ENCODE measurements around the gene PCDHGB2. TPM values are rescaled to one million over a fixed set of nuclear protein-coding genes. Genes with fewer than 3 reads are reported as not detected.

The PCDHGB2 gene
- total and polyA plus RNA-seq, 2 experiments from 2014 or later, result 1.2 to 5.8 TPM

GRCh38 chr5:141411575-141411974 is 51.8 kb downstream of the PCDHGB2 start (continued):
- TF ChIP-seq, protein P1, sequence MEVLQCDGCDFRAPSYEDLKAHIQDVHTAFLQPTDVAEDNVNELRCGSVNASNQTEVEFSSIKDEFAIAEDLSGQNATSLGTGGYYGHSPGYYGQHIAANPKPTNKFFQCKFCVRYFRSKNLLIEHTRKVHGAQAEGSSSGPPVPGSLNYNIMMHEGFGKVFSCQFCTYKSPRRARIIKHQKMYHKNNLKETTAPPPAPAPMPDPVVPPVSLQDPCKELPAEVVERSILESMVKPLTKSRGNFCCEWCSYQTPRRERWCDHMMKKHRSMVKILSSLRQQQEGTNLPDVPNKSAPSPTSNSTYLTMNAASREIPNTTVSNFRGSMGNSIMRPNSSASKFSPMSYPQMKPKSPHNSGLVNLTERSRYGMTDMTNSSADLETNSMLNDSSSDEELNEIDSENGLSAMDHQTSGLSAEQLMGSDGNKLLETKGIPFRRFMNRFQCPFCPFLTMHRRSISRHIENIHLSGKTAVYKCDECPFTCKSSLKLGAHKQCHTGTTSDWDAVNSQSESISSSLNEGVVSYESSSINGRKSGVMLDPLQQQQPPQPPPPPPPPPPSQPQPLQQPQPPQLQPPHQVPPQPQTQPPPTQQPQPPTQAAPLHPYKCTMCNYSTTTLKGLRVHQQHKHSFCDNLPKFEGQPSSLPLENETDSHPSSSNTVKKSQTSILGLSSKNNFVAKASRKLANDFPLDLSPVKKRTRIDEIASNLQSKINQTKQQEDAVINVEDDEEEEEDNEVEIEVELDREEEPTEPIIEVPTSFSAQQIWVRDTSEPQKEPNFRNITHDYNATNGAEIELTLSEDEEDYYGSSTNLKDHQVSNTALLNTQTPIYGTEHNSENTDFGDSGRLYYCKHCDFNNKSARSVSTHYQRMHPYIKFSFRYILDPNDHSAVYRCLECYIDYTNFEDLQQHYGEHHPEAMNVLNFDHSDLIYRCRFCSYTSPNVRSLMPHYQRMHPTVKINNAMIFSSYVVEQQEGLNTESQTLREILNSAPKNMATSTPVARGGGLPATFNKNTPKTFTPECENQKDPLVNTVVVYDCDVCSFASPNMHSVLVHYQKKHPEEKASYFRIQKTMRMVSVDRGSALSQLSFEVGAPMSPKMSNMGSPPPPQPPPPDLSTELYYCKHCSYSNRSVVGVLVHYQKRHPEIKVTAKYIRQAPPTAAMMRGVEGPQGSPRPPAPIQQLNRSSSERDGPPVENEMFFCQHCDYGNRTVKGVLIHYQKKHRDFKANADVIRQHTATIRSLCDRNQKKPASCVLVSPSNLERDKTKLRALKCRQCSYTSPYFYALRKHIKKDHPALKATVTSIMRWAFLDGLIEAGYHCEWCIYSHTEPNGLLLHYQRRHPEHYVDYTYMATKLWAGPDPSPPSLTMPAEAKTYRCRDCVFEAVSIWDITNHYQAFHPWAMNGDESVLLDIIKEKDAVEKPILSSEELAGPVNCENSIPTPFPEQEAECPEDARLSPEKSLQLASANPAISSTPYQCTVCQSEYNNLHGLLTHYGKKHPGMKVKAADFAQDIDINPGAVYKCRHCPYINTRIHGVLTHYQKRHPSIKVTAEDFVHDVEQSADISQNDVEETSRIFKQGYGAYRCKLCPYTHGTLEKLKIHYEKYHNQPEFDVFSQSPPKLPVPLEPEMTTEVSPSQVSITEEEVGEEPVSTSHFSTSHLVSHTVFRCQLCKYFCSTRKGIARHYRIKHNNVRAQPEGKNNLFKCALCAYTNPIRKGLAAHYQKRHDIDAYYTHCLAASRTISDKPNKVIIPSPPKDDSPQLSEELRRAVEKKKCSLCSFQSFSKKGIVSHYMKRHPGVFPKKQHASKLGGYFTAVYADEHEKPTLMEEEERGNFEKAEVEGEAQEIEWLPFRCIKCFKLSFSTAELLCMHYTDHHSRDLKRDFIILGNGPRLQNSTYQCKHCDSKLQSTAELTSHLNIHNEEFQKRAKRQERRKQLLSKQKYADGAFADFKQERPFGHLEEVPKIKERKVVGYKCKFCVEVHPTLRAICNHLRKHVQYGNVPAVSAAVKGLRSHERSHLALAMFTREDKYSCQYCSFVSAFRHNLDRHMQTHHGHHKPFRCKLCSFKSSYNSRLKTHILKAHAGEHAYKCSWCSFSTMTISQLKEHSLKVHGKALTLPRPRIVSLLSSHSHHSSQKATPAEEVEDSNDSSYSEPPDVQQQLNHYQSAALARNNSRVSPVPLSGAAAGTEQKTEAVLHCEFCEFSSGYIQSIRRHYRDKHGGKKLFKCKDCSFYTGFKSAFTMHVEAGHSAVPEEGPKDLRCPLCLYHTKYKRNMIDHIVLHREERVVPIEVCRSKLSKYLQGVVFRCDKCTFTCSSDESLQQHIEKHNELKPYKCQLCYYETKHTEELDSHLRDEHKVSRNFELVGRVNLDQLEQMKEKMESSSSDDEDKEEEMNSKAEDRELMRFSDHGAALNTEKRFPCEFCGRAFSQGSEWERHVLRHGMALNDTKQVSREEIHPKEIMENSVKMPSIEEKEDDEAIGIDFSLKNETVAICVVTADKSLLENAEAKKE (CRISPR knock-in tag; IDR thresholded peaks at IDR 0.05), result no peak
- no peak for TF ChIP-seq NANOG (IDR thresholded peaks at IDR 0.05; ENCODE audit: borderline replicate concordance)
- TF ChIP-seq EZH2 (IDR thresholded peaks at IDR 0.05; ENCODE audit: low read depth, unreplicated experiment), result no peak
- TF ChIP-seq ZNF114 (CRISPR knock-in tag; IDR thresholded peaks at IDR 0.05), result no peak
- TF ChIP-seq JUNB (IDR thresholded peaks at IDR 0.05; ENCODE audit: unreplicated experiment), result no peak
- TF ChIP-seq, protein P2, sequence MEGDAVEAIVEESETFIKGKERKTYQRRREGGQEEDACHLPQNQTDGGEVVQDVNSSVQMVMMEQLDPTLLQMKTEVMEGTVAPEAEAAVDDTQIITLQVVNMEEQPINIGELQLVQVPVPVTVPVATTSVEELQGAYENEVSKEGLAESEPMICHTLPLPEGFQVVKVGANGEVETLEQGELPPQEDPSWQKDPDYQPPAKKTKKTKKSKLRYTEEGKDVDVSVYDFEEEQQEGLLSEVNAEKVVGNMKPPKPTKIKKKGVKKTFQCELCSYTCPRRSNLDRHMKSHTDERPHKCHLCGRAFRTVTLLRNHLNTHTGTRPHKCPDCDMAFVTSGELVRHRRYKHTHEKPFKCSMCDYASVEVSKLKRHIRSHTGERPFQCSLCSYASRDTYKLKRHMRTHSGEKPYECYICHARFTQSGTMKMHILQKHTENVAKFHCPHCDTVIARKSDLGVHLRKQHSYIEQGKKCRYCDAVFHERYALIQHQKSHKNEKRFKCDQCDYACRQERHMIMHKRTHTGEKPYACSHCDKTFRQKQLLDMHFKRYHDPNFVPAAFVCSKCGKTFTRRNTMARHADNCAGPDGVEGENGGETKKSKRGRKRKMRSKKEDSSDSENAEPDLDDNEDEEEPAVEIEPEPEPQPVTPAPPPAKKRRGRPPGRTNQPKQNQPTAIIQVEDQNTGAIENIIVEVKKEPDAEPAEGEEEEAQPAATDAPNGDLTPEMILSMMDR (conservative IDR thresholded peaks at IDR 0.05; ENCODE audit: low read depth in 2 of 2), result no peak

Other genes starting within 250 kb of the PCDHGB2 start
Only the 30 nearest of the 36 such genes appear.
- 0.63 and 0.78 TPM in 2 replicates for gene PCDHB9, start 172.8 kb upstream of the PCDHGB2 start, total RNA-seq (2014; rRNA removed; shearing (Covaris generic))
- gene PCDHB9, start 172.8 kb upstream of the PCDHGB2 start, polyA plus RNA-seq (2016; fragmentation: Nextera tagmentation; extraction: Ambion mirVana), result 0.27 and 0.45 TPM in 2 replicates
- gene PCDHB10, start 167.6 kb upstream of the PCDHGB2 start, total RNA-seq (2014; rRNA removed; shearing (Covaris generic)), result 0.89 and 2.7 TPM in 2 replicates
- 1.6 and 1.7 TPM in 2 replicates for gene PCDHB10, start 167.6 kb upstream of the PCDHGB2 start, polyA plus RNA-seq (2016; fragmentation: Nextera tagmentation; extraction: Ambion mirVana)
- gene PCDHB11, start 160.4 kb upstream of the PCDHGB2 start, total RNA-seq (2014; rRNA removed; shearing (Covaris generic)), result 0.47 and 1.3 TPM in 2 replicates
- 0.19 and 0.33 TPM in 2 replicates for gene PCDHB11, start 160.4 kb upstream of the PCDHGB2 start, polyA plus RNA-seq (2016; fragmentation: Nextera tagmentation; extraction: Ambion mirVana)
- 3.7 and 4.3 TPM in 2 replicates for gene PCDHB12, start 151.3 kb upstream of the PCDHGB2 start, total RNA-seq (2014; rRNA removed; shearing (Covaris generic))
- gene PCDHB12, start 151.3 kb upstream of the PCDHGB2 start, polyA plus RNA-seq (2016; fragmentation: Nextera tagmentation; extraction: Ambion mirVana), result 0.80 and 1.3 TPM in 2 replicates
- gene PCDHB13, start 146.1 kb upstream of the PCDHGB2 start, total RNA-seq (2014; rRNA removed; shearing (Covaris generic)), result 2.4 and 3.5 TPM in 2 replicates
- 0.87 and 1.1 TPM in 2 replicates for gene PCDHB13, start 146.1 kb upstream of the PCDHGB2 start, polyA plus RNA-seq (2016; fragmentation: Nextera tagmentation; extraction: Ambion mirVana)
- gene PCDHB14, start 136.7 kb upstream of the PCDHGB2 start, total RNA-seq (2014; rRNA removed; shearing (Covaris generic)), result 3.2 and 4.1 TPM in 2 replicates
- gene PCDHB14, start 136.7 kb upstream of the PCDHGB2 start, polyA plus RNA-seq (2016; fragmentation: Nextera tagmentation; extraction: Ambion mirVana), result 0.71 and 0.83 TPM in 2 replicates
- 8.0 and 12.1 TPM in 2 replicates for gene PCDHB15, start 114.6 kb upstream of the PCDHGB2 start, total RNA-seq (2014; rRNA removed; shearing (Covaris generic))
- gene PCDHB15, start 114.6 kb upstream of the PCDHGB2 start, polyA plus RNA-seq (2016; fragmentation: Nextera tagmentation; extraction: Ambion mirVana), result 4.9 and 6.1 TPM in 2 replicates
- not detected in 2 replicates for gene SLC25A2, start 55.9 kb upstream of the PCDHGB2 start, total RNA-seq (2014; rRNA removed; shearing (Covaris generic))
- gene SLC25A2, start 55.9 kb upstream of the PCDHGB2 start, polyA plus RNA-seq (2016; fragmentation: Nextera tagmentation; extraction: Ambion mirVana), result not detected in 2 replicates
- gene TAF7, start 39.2 kb upstream of the PCDHGB2 start, total RNA-seq (2014; rRNA removed; shearing (Covaris generic)), result 92.0 and 107 TPM in 2 replicates
- gene TAF7, start 39.2 kb upstream of the PCDHGB2 start, polyA plus RNA-seq (2016; fragmentation: Nextera tagmentation; extraction: Ambion mirVana), result 187 and 217 TPM in 2 replicates
- 1.7 and 2.2 TPM in 2 replicates for gene PCDHGA1, start 29.5 kb upstream of the PCDHGB2 start, total RNA-seq (2014; rRNA removed; shearing (Covaris generic))
- 0.07 and 0.39 TPM in 2 replicates for gene PCDHGA1, start 29.5 kb upstream of the PCDHGB2 start, polyA plus RNA-seq (2016; fragmentation: Nextera tagmentation; extraction: Ambion mirVana)
- 0.82 and 1.0 TPM in 2 replicates for gene PCDHGA2, start 21.2 kb upstream of the PCDHGB2 start, total RNA-seq (2014; rRNA removed; shearing (Covaris generic))
- 0.17 and 0.45 TPM in 2 replicates for gene PCDHGA2, start 21.2 kb upstream of the PCDHGB2 start, polyA plus RNA-seq (2016; fragmentation: Nextera tagmentation; extraction: Ambion mirVana)
- 0.90 and 1.2 TPM in 2 replicates for gene PCDHGA3, start 16.2 kb upstream of the PCDHGB2 start, total RNA-seq (2014; rRNA removed; shearing (Covaris generic))
- 0.28 and 0.63 TPM in 2 replicates for gene PCDHGA3, start 16.2 kb upstream of the PCDHGB2 start, polyA plus RNA-seq (2016; fragmentation: Nextera tagmentation; extraction: Ambion mirVana)
- gene PCDHGB1, start 9.9 kb upstream of the PCDHGB2 start, total RNA-seq (2014; rRNA removed; shearing (Covaris generic)), result 8.9 and 9.1 TPM in 2 replicates
- 0.52 and 0.74 TPM in 2 replicates for gene PCDHGB1, start 9.9 kb upstream of the PCDHGB2 start, polyA plus RNA-seq (2016; fragmentation: Nextera tagmentation; extraction: Ambion mirVana)
- 4.2 and 7.2 TPM in 2 replicates for gene PCDHGA4, start 5.0 kb upstream of the PCDHGB2 start, total RNA-seq (2014; rRNA removed; shearing (Covaris generic))
- gene PCDHGA4, start 5.0 kb upstream of the PCDHGB2 start, polyA plus RNA-seq (2016; fragmentation: Nextera tagmentation; extraction: Ambion mirVana), result 0.33 and 0.99 TPM in 2 replicates
- gene PCDHGA5, start 4.2 kb downstream of the PCDHGB2 start, total RNA-seq (2014; rRNA removed; shearing (Covaris generic)), result 2.9 and 3.1 TPM in 2 replicates
- 0.49 and 0.55 TPM in 2 replicates for gene PCDHGA5, start 4.2 kb downstream of the PCDHGB2 start, polyA plus RNA-seq (2016; fragmentation: Nextera tagmentation; extraction: Ambion mirVana)
- gene PCDHGB3, start 10.2 kb downstream of the PCDHGB2 start, total RNA-seq (2014; rRNA removed; shearing (Covaris generic)), result 4.8 and 5.8 TPM in 2 replicates
- gene PCDHGB3, start 10.2 kb downstream of the PCDHGB2 start, polyA plus RNA-seq (2016; fragmentation: Nextera tagmentation; extraction: Ambion mirVana), result 0.24 and 0.26 TPM in 2 replicates
- 4.5 and 4.8 TPM in 2 replicates for gene PCDHGA6, start 13.9 kb downstream of the PCDHGB2 start, total RNA-seq (2014; rRNA removed; shearing (Covaris generic))
- gene PCDHGA6, start 13.9 kb downstream of the PCDHGB2 start, polyA plus RNA-seq (2016; fragmentation: Nextera tagmentation; extraction: Ambion mirVana), result 0.99 and 1.2 TPM in 2 replicates
- 2.9 and 4.4 TPM in 2 replicates for gene PCDHGA7, start 22.7 kb downstream of the PCDHGB2 start, total RNA-seq (2014; rRNA removed; shearing (Covaris generic))
- gene PCDHGA7, start 22.7 kb downstream of the PCDHGB2 start, polyA plus RNA-seq (2016; fragmentation: Nextera tagmentation; extraction: Ambion mirVana), result 0.44 and 0.50 TPM in 2 replicates
- gene PCDHGB4, start 27.7 kb downstream of the PCDHGB2 start, total RNA-seq (2014; rRNA removed; shearing (Covaris generic)), result 13.0 and 16.6 TPM in 2 replicates
- 3.0 and 3.5 TPM in 2 replicates for gene PCDHGB4, start 27.7 kb downstream of the PCDHGB2 start, polyA plus RNA-seq (2016; fragmentation: Nextera tagmentation; extraction: Ambion mirVana)
- 4.6 and 5.3 TPM in 2 replicates for gene PCDHGA8, start 32.6 kb downstream of the PCDHGB2 start, total RNA-seq (2014; rRNA removed; shearing (Covaris generic))
- gene PCDHGA8, start 32.6 kb downstream of the PCDHGB2 start, polyA plus RNA-seq (2016; fragmentation: Nextera tagmentation; extraction: Ambion mirVana), result 0.70 and 1.1 TPM in 2 replicates
- gene PCDHGB5, start 38.0 kb downstream of the PCDHGB2 start, total RNA-seq (2014; rRNA removed; shearing (Covaris generic)), result 15.7 and 18.5 TPM in 2 replicates
- 1.7 and 2.5 TPM in 2 replicates for gene PCDHGB5, start 38.0 kb downstream of the PCDHGB2 start, polyA plus RNA-seq (2016; fragmentation: Nextera tagmentation; extraction: Ambion mirVana)
- gene PCDHGA9, start 42.8 kb downstream of the PCDHGB2 start, total RNA-seq (2014; rRNA removed; shearing (Covaris generic)), result 5.5 and 7.8 TPM in 2 replicates
- gene PCDHGA9, start 42.8 kb downstream of the PCDHGB2 start, polyA plus RNA-seq (2016; fragmentation: Nextera tagmentation; extraction: Ambion mirVana), result 0.50 and 0.54 TPM in 2 replicates
- gene PCDHGB6, start 48.0 kb downstream of the PCDHGB2 start, total RNA-seq (2014; rRNA removed; shearing (Covaris generic)), result 7.1 and 8.1 TPM in 2 replicates
- 1.6 and 2.8 TPM in 2 replicates for gene PCDHGB6, start 48.0 kb downstream of the PCDHGB2 start, polyA plus RNA-seq (2016; fragmentation: Nextera tagmentation; extraction: Ambion mirVana)
- 3.4 and 6.5 TPM in 2 replicates for gene PCDHGA10, start 53.0 kb downstream of the PCDHGB2 start, total RNA-seq (2014; rRNA removed; shearing (Covaris generic))
- 1.6 and 2.1 TPM in 2 replicates for gene PCDHGA10, start 53.0 kb downstream of the PCDHGB2 start, polyA plus RNA-seq (2016; fragmentation: Nextera tagmentation; extraction: Ambion mirVana)
- gene PCDHGB7, start 57.7 kb downstream of the PCDHGB2 start, total RNA-seq (2014; rRNA removed; shearing (Covaris generic)), result 5.8 and 11.7 TPM in 2 replicates
- gene PCDHGB7, start 57.7 kb downstream of the PCDHGB2 start, polyA plus RNA-seq (2016; fragmentation: Nextera tagmentation; extraction: Ambion mirVana), result 0.94 and 1.4 TPM in 2 replicates
- 8.9 and 10.7 TPM in 2 replicates for gene PCDHGA11, start 61.1 kb downstream of the PCDHGB2 start, total RNA-seq (2014; rRNA removed; shearing (Covaris generic))
- 2.3 and 3.0 TPM in 2 replicates for gene PCDHGA11, start 61.1 kb downstream of the PCDHGB2 start, polyA plus RNA-seq (2016; fragmentation: Nextera tagmentation; extraction: Ambion mirVana)
- gene PCDHGA12, start 70.5 kb downstream of the PCDHGB2 start, total RNA-seq (2014; rRNA removed; shearing (Covaris generic)), result 3.3 and 3.5 TPM in 2 replicates
- gene PCDHGA12, start 70.5 kb downstream of the PCDHGB2 start, polyA plus RNA-seq (2016; fragmentation: Nextera tagmentation; extraction: Ambion mirVana), result 0.68 TPM in 2 replicates
- gene PCDHGC3, start 116.0 kb downstream of the PCDHGB2 start, total RNA-seq (2014; rRNA removed; shearing (Covaris generic)), result 12.9 and 13.3 TPM in 2 replicates
- gene PCDHGC3, start 116.0 kb downstream of the PCDHGB2 start, polyA plus RNA-seq (2016; fragmentation: Nextera tagmentation; extraction: Ambion mirVana), result 13.8 and 14.4 TPM in 2 replicates
- 2.3 and 3.0 TPM in 2 replicates for gene PCDHGC4, start 125.0 kb downstream of the PCDHGB2 start, total RNA-seq (2014; rRNA removed; shearing (Covaris generic))
- 0.31 TPM in 1 of 2 replicates, not detected in the other for gene PCDHGC4, start 125.0 kb downstream of the PCDHGB2 start, polyA plus RNA-seq (2016; fragmentation: Nextera tagmentation; extraction: Ambion mirVana)
- 0.54 and 1.5 TPM in 2 replicates for gene PCDHGC5, start 129.1 kb downstream of the PCDHGB2 start, total RNA-seq (2014; rRNA removed; shearing (Covaris generic))
- 0.16 TPM in 1 of 2 replicates, not detected in the other for gene PCDHGC5, start 129.1 kb downstream of the PCDHGB2 start, polyA plus RNA-seq (2016; fragmentation: Nextera tagmentation; extraction: Ambion mirVana)

Data from GM23338 (cell line).